B cell (primary cell): ENCODE measurements around the gene UGT1A5. TPM values are rescaled to one million over a fixed set of nuclear protein-coding genes. Genes with fewer than 3 reads are reported as not detected.

Experiments
- ATAC-seq: fragments of 200-7000 bp; cut with Tn5 transposase; one replicate; pipeline ENCODE4 v1.10.0; 2021; ENCODE audit warnings: low read depth, mild to moderate bottlenecking, moderate number of reproducible peaks, moderate library complexity
- CTCF ChIA-PET: fragments of 350-600 bp; sonication (Branson Sonifier 250); formaldehyde crosslinking; loops from one replicate; lab custom pipeline; 2021; ENCODE audit warnings: antibody characterized with exemption, inconsistent platforms; lab: Charles Lee
- POLR2A ChIA-PET: fragments of 350-600 bp; sonication (Branson Sonifier 250); formaldehyde crosslinking; loops from one replicate; lab custom pipeline; 2021; ENCODE audit warnings: antibody characterized with exemption; lab: Charles Lee
- DNase-seq: peaks from one replicate; pipeline ENCODE4 v3.0.0; 2013
- H2AFZ ChIP-seq: 2 replicates; pipeline ENCODE4 v1.6.1; 2012; ENCODE audit warnings: mild to moderate bottlenecking, low read depth, low read length; ENCODE audit not compliant: insufficient read depth, poor library complexity, severe bottlenecking
- H3K27ac ChIP-seq, 2 donors: 1 replicate in 1 of 2; 2 replicates in 1 of 2; pipeline ENCODE4 v1.5.1; 2012 to 2013; ENCODE audit warnings: low read length in 2 of 2, mild to moderate bottlenecking in 2 of 2, moderate library complexity in 1 of 2
- H3K27me3 ChIP-seq, 4 experiments: fragments of 200-600 bp in 1 of 4; sonication (generic) in 1 of 4; replicated peaks in 1 of 4; 1 replicate in 2 of 4; 2 replicates in 2 of 4; pipeline versions ENCODE4 v1.6.1 to v1.7.0; 2013 to 2016; ENCODE audit warnings: low read length in 3 of 4, mild to moderate bottlenecking in 2 of 4, mixed read lengths in 1 of 4, moderate library complexity in 1 of 4; ENCODE audit not compliant: insufficient read depth in 4 of 4, control insufficient read depth in 3 of 4; ENCODE audit errors: control extremely low read depth in 1 of 4
- H3K36me3 ChIP-seq, 2 experiments: replicated peaks in 1 of 2; 1 replicate in 1 of 2; 2 replicates in 1 of 2; pipeline versions ENCODE4 v1.6.1 to v1.7.1; 2013; ENCODE audit warnings: low read length in 1 of 2; ENCODE audit not compliant: insufficient read depth in 2 of 2, control insufficient read depth in 1 of 2; ENCODE audit errors: control extremely low read depth in 1 of 2, extremely low read depth in 1 of 2
- H3K4me1 ChIP-seq, 2 donors: fragments of 200-600 bp in 1 of 2; sonication (generic) in 1 of 2; 1 replicate in 1 of 2; 2 replicates in 1 of 2; pipeline versions ENCODE4 v1.5.1 to v1.6.1; 2013 to 2017; ENCODE audit warnings: low read length in 2 of 2; ENCODE audit not compliant: control insufficient read depth in 2 of 2, insufficient read depth in 2 of 2
- H3K4me2 ChIP-seq: replicated peaks from 2 replicates; pipeline ENCODE3; 2012; ENCODE audit warnings: mild to moderate bottlenecking, low read depth, low read length; ENCODE audit not compliant: poor library complexity, severe bottlenecking
- H3K4me3 ChIP-seq, 5 experiments: fragments of 200-600 bp in 1 of 5; sonication (generic) in 1 of 5; 1 replicate in 3 of 5; 2 replicates in 2 of 5; pipeline versions ENCODE4 v1.5.1 to v1.7.0; 2011 to 2016; ENCODE audit warnings: low read length in 4 of 5, mild to moderate bottlenecking in 4 of 5, low read depth in 2 of 5, control low read depth in 1 of 5, moderate library complexity in 1 of 5; ENCODE audit not compliant: insufficient read depth in 1 of 5; ENCODE audit errors: control extremely low read depth in 1 of 5, extremely low read depth in 1 of 5
- H3K79me2 ChIP-seq: fragments of 200-600 bp; sonication (generic); one replicate; pipeline ENCODE4 v1.6.0; 2016; ENCODE audit warnings: low read length; ENCODE audit not compliant: control insufficient read depth, insufficient read depth
- H3K9ac ChIP-seq: fragments of 200-600 bp; sonication (generic); 2 replicates; pipeline ENCODE4 v1.6.1; 2017; ENCODE audit warnings: mild to moderate bottlenecking, low read length, moderate library complexity
- H3K9me3 ChIP-seq, 3 donors: one replicate each; pipeline versions ENCODE4 v1.6.1 to v1.7.1; 2013; ENCODE audit warnings: low read length in 2 of 3; ENCODE audit not compliant: control insufficient read depth in 2 of 3, insufficient read depth in 1 of 3; ENCODE audit errors: control extremely low read depth in 1 of 3
- H4K20me1 ChIP-seq: 2 replicates; pipeline ENCODE4 v1.6.0; 2012; ENCODE audit warnings: mild to moderate bottlenecking, low read length; ENCODE audit not compliant: insufficient read depth, control insufficient read depth, poor library complexity, severe bottlenecking
- H3K27ac Mint-ChIP-seq: one replicate; pipeline ENCODE4 v1.8.0; 2021; ENCODE audit warnings: mixed read lengths
- H3K27me3 Mint-ChIP-seq: one replicate; pipeline ENCODE4 v1.8.0; 2021; ENCODE audit warnings: mixed read lengths
- H3K4me1 Mint-ChIP-seq: one replicate; pipeline ENCODE4 v1.8.0; 2021; ENCODE audit warnings: mixed read lengths
- H3K4me3 Mint-ChIP-seq: one replicate; pipeline ENCODE4 v1.8.0; 2021; ENCODE audit warnings: mixed read lengths
- H3K9me3 Mint-ChIP-seq: one replicate; pipeline ENCODE4 v1.8.0; 2022; ENCODE audit warnings: mixed read lengths; ENCODE audit not compliant: insufficient read depth
- EZH2 ChIP-seq: IDR thresholded peaks from 2 replicates; pipeline ENCODE4 v1.6.1; 2012; ENCODE audit warnings: borderline replicate concordance, low read depth, mild to moderate bottlenecking, moderate library complexity, low read length; ENCODE audit not compliant: insufficient read depth, poor library complexity, severe bottlenecking
- WGBS: methylation state at CpG from one replicate; pipeline ENCODE4 v1.1.5; 2013; ENCODE audit warnings: missing lambda C conversion rate; ENCODE audit not compliant: insufficient coverage; 5-methylcytosine and 5-hydroxymethylcytosine counted together
- intact Hi-C: fragments of 100-400 bp; cut with micrococcal nuclease; formaldehyde crosslinking; loops from one replicate; pipeline ENCODE4 v1.10.0; 2022
- polyA plus RNA-seq: library from polyadenylated mRNA; depleted of rRNA; stranded (reverse); fragments of >200 nt; gene quantifications from 2 replicates; pipeline ENCODE4 v1.2.3, GENCODE V29; 2012
- total RNA-seq, 2 donors: library from RNA; stranded (reverse); fragments of 120-200 nt in 1 of 2; gene quantifications; 1 replicate in 1 of 2; 2 replicates in 1 of 2; pipeline versions ENCODE4 v1.2.3 to v1.2.4, GENCODE V29; 2013 to 2022
- TF ChIP-seq, protein P1 (sequence below): fragments of 200-600 bp; IDR thresholded peaks from one replicate; pipeline ENCODE4 v1.8.0; 2022; ENCODE audit warnings: antibody characterized with exemption, mild to moderate bottlenecking

Gene UGT1A5
- total and polyA plus RNA-seq, 2 donors (not counting 1 experiment from before 2014, with no cell fraction given), result not detected

DNA sequence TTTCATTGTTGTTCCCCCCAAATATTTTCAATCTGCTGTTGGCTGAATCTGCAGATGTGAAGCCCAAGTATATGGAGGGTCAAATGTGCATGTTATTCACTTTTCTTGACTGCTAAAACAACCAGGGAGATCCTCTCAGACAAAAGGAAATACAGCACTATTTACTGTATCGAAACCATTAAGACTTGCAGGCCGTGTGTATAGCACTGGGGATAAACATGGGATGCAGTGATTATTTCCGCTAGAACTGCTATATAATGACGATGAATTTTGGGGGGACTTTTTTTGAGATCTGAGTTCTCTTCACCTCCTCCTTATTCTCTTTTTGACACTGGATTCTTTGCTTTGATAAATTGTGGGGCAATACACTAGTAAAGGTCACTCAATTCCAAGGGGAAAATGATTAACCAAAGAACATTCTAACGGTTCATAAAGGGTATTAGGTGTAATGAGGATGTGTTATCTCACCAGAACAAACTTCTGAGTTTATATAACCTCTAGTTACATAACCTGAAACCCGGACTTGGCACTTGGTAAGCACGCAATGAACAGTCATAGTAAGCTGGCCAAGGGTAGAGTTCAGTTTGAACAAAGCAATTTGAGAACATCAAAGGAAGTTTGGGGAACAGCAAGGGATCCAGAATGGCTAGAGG is 43.8 kb downstream of the UGT1A5 start:
- WGBS, result 100% methylated on average over 1 of the region's 7 CpGs
- H3K4me1 Mint-ChIP-seq, result no peaks in the 10 kb centered on the region

DNA sequence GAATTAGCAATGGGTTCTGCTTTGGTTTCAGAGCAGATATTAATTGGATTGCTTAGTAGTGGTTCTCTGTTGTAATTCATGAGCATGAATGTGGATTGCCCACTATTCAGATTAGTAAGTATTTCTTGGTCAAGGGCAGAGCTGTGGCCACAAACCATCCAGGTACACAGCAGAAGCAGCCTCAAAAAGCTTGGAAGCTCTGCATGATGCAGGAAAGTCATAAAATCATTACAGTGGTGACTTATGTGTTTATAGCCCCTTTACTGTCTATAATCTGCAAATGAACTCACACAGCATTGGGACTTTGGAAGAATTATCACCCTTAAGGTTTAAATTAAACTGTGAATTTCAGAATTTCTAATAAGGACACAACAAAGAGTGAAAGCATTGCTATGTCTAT is 45.4 kb downstream of the UGT1A5 start:
- Histone ChIP-seq H3K9me3 (peaks cover 0 to 7% (median 0%) of the 10 kb centered on the region in 3 donors), H4K20me1 (no peaks in the 10 kb centered on the region), H3K4me3 (no peak overlapping the region), H3K27ac (no peak overlapping the region), H3K36me3 (no peaks in the 10 kb centered on the region), H3K79me2 (no peaks in the 10 kb centered on the region), H3K27me3 (no peaks in the 10 kb centered on the region), H3K4me2 (no peak overlapping the region), H3K9ac (no peak overlapping the region), H3K4me1 (no peaks in the 10 kb centered on the region), H2AFZ (no peak overlapping the region)
- H3K4me3 Mint-ChIP-seq, result no peak overlapping the region
- TF ChIP-seq, protein P1, sequence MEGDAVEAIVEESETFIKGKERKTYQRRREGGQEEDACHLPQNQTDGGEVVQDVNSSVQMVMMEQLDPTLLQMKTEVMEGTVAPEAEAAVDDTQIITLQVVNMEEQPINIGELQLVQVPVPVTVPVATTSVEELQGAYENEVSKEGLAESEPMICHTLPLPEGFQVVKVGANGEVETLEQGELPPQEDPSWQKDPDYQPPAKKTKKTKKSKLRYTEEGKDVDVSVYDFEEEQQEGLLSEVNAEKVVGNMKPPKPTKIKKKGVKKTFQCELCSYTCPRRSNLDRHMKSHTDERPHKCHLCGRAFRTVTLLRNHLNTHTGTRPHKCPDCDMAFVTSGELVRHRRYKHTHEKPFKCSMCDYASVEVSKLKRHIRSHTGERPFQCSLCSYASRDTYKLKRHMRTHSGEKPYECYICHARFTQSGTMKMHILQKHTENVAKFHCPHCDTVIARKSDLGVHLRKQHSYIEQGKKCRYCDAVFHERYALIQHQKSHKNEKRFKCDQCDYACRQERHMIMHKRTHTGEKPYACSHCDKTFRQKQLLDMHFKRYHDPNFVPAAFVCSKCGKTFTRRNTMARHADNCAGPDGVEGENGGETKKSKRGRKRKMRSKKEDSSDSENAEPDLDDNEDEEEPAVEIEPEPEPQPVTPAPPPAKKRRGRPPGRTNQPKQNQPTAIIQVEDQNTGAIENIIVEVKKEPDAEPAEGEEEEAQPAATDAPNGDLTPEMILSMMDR, result no peak
- TF ChIP-seq EZH2, result no peak
- intact Hi-C loops, result no loop called here
- no peaks in the 10 kb centered on the region for H3K4me1 Mint-ChIP-seq
- ChIA-PET POLR2A (no interaction called here), CTCF (no interaction called here)
- no peak overlapping the region for H3K27ac Mint-ChIP-seq
- ATAC-seq, result no peak
- H3K9me3 Mint-ChIP-seq, result no peaks in the 10 kb centered on the region
- no peak for DNase-seq
- H3K27me3 Mint-ChIP-seq, result peaks cover 20% of the 10 kb centered on the region

More for the DNA sequence above, 43.8 kb downstream of the UGT1A5 start:
- Histone ChIP-seq H3K4me1 (no peaks in the 10 kb centered on the region), H3K9ac (no peak overlapping the region), H3K79me2 (no peaks in the 10 kb centered on the region), H3K4me2 (no peak overlapping the region), H3K9me3 (peaks cover 0 to 7% (median 0%) of the 10 kb centered on the region in 3 donors), H4K20me1 (no peaks in the 10 kb centered on the region), H3K4me3 (no peak overlapping the region), H3K27me3 (no peaks in the 10 kb centered on the region), H3K27ac (no peak overlapping the region), H2AFZ (no peak overlapping the region), H3K36me3 (no peaks in the 10 kb centered on the region)
- no peak for DNase-seq
- Mint-ChIP-seq H3K27me3 (peaks cover 16% of the 10 kb centered on the region), H3K9me3 (no peaks in the 10 kb centered on the region), H3K4me3 (no peak overlapping the region), H3K27ac (no peak overlapping the region)
- ATAC-seq, result no peak
- POLR2A ChIA-PET, result no interaction called here
- TF ChIP-seq EZH2, result no peak
- TF ChIP-seq, protein P1, result no peak
- CTCF ChIA-PET, result no interaction called here
- intact Hi-C loops, result no loop called here
